NT2/D1 (cell line): ENCODE results near the gene RBM8A.

ENCODE experiments used
- YY1 ChIP-seq: IDR thresholded peaks from 2 replicates; pipeline ENCODE4 v1.6.1; 2011; ENCODE audit not compliant: insufficient read length, insufficient read depth
- ZNF274 ChIP-seq: IDR thresholded peaks from 2 replicates; pipeline ENCODE4 v1.6.1; 2011; ENCODE audit warnings: mild to moderate bottlenecking, low read depth, low read length

DNA sequence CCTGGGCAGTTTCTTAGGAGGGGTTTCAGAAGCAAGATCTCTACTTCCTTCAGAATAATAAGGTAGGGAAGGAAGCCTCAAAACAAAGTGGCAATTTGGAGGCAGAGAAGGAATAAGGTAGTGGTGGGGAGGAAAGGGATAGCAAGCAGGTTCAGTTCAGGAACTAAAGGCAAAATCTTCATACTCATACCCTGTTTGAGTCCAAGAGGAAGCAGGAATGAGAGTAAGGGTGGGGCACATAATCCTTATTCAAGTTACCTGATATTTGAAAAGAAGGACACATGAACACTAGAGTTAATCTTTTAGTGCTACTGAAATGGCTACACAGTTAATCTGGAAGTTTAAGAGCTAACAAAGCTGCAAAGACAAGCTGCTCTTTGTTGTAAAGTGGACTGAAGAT is 8.4 kb upstream of the RBM8A start:
- TF ChIP-seq YY1: no peak
- TF ChIP-seq ZNF274: no peak
